ENCODE measurements around the gene ZIM2.
"Not testable (repeated sequence)": the region's sequence is repeated elsewhere in the genome, so short reads cannot be mapped to it uniquely, and the experiment has no call there.

The ZIM2 gene

DNA sequence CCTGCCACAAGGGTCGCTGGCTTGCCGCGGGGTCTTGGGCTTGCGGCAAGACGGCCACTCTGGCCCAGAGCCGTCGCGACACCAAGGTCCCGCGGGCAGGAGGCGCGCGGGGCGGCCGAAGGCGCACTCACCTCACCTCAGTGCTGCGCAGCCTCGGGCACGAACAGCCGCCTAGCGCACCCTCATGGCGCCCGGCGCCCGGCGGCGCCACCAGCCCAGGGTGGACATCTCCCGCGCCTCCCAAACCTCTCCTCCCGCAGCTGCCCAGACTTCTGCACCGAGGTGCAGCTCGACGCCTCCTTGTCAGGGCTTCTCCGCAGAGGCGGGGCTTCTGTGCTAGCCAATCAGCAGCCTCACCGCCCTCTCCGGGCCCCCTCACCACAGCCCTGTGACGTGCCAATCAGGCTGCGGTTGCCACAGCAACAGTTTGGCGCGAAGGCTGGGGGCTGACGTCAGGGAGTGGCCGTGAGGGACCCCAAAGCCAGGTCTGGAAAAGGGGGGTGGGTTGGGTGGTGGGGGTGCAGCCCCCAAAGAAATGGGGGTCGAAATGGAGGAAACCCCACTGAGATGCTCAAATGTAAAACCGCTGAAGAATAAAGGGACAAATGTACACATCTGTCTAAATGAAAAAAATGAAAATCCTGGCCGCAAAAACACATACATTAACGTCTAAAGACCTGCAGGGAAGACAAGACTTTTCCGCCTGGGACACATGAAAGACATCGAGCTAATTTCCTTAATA lies at the start of gene ZIM2, which contains the start of gene PEG3:
Gene ZIM2, minus strand, starts transcription at position 276 of the 742 bp plus-strand sequence. CDS start 16,449 bp downstream, outside the sequence.
Gene PEG3, minus strand, starts transcription at position 276 of the 742 bp plus-strand sequence. CDS start 16,071 bp downstream, outside the sequence.
- DNase-seq (ENCODE audit: low read depth in 2 of 2), result no peak

DNA sequence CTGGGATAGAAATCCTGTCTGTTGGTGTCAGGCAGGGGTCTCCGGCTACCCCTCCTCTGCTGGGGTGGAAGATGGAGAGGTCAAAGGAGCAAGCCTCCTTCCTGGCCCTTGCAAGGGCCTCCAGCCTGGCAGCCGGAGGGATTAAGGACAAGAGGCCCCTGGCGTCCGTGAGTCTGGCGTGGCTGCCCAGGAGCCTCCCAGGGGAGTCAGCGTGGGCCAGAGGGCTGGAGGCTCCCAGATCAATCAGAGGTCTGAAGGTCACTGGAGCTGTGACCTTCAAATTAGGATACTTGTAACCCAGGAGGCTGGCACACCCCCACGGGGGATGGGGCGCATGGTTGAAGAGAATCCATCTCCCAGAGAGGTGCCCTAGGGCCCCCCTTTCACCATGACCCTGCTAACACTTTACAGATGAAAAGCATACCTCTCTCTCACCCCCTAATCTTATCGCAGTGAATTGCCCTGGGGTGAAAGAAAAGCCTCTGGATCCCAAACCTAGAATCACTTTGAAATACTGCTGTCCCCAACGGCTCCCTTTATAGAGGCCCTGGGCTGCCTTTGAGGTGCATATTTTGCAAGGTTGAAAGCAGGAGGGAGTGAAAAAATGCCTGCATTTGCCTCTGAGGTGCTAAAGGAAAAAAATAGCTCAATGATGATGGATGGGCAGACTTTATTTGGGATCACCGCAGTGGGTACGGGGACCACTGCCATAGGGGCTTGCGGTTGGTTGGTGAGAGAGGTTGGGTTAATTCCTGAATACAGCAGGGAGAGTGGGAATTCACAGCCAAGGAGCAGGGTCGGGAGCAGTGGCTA lies 44.9 kb upstream of the ZIM2 start:
- no peak for DNase-seq (ENCODE audit: low read depth in 2 of 2)

GRCh38 chr19:56884441-56884840 lies 43.9 kb upstream of the ZIM2 start:
- DNase-seq (ENCODE audit: low read depth in 2 of 2), result no peak

DNA sequence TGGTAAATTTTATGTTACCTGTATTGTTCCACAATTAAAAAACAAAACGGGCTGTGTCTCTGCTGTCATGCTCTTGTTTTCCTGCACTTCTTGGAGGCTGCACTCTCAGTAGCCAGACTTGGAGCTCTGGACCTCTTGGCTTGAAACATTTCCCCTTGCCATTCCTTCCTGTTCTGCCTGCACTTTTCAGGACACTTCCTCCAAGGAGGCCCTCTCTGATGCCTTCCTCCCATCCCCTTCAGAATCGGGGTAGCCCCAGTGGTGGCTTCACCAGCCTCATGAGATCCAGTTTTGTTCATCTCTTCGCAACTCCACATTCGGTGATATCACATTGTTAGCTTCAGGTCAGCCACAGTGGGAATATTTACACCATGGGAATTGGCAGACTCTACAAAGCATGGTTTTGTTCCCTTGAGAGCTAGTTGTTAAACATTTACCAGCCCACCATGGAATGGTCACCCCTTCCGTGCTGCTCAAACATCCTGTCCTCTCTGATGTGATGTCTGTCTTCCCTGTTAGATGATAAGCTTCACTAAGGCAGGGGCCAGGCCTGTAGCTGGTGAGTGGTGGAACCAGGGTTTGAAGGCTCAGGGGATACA lies 40.2 kb upstream of the ZIM2 start:
- no peak for DNase-seq (ENCODE audit: low read depth in 2 of 2)

- DNase-seq (ENCODE audit: low read depth in 2 of 2), result no peak
These were observed 36.7 kb upstream of the ZIM2 start for GRCh38 chr19:56877069-56877715.

DNA sequence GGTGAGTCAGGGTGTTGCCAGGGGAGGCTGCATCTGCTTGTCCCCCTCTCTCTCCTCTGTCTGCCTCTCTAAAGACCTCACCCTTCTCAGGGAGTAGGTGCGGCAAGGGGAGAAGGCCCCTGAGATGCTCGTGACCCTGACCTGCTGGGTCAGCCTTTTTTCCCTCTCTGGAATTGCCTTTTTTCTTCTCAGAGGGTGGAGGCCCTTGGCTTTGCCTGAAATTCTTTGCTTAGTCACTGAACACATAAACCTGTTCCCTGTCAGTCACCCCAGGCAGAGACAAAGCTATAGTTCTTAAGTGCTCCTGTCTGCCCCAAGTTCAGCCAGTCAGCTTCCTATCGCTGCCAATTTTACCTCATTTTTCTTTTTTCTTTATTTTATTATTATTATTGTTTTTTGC lies 35.2 kb upstream of the ZIM2 start:
- no peak for DNase-seq (ENCODE audit: low read depth in 2 of 2)

DNA sequence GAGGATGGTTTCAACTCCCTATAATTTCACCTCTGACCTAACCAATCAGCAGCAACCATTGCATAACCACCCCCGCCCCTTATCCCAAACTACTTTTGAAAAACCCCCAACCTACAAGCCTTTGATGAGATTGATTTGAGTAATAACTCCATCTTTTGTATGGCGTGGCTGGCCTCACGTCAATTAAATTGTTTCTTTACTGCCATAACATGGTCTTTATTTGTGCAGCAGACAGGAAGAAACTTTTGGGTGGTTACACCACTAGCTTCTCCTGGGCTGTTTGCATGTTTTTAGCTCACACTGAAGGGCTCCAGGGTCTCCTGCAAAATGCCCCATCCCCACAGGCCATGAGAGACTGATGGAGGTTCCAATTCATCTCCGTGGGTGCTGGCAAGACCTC lies 34.0 kb upstream of the ZIM2 start:
- DNase-seq (ENCODE audit: low read depth in 2 of 2), result no peak

GRCh38 chr19:56873493-56873892 lies 33.0 kb upstream of the ZIM2 start:
- no peak for DNase-seq (ENCODE audit: low read depth in 2 of 2)

DNA sequence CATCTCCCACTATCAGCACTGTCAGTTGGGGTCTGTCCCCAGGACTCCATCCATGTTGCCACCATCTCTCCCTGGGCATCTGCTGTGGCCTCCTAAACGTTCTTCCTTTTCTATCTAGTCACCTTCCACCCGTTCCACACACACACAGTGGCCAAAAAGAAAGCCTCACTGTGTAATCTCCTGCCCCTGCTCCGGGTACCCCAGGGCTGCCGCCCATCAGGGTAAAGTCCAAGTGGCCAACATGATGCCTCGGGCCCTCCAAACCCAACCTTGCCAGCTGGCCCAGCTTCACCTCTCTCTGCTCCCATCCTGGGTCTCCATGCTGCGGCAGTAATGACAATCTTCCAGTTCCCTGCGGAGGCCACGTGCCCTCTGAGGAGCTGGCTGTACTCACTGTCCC lies 29.4 kb upstream of the ZIM2 start:
- DNase-seq (ENCODE audit: low read depth in 2 of 2), result no peak

GRCh38 chr19:56868446-56868845 lies 27.9 kb upstream of the ZIM2 start:
- no peak for DNase-seq (ENCODE audit: low read depth in 2 of 2)

DNA sequence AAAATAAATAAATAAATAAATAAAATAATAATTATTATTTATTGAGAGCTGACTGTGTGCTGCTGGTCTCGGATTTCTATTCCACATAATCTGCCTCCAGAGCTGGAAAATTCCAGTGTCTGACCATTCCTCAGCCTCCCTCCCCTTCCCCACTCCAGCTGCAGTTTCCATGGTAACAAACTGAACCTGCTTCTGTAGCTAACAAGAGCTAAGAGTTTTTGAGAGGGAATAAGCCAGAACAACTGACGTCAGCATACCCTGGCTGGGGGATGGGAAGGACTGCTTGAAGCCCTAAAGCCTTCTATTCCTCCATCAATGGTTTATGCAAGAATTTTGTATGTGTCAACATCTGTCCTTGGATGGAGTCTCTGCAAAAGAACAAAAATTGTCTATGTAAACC lies 26.0 kb upstream of the ZIM2 start:
- DNase-seq (ENCODE audit: low read depth in 2 of 2), result no peak

- DNase-seq (ENCODE audit: low read depth in 2 of 2), result no peak
These were observed 24.1 kb upstream of the ZIM2 start for GRCh38 chr19:56864443-56865125.

- no peak for DNase-seq (ENCODE audit: low read depth in 2 of 2)
These were observed 22.2 kb upstream of the ZIM2 start for GRCh38 chr19:56862741-56863140.

DNA sequence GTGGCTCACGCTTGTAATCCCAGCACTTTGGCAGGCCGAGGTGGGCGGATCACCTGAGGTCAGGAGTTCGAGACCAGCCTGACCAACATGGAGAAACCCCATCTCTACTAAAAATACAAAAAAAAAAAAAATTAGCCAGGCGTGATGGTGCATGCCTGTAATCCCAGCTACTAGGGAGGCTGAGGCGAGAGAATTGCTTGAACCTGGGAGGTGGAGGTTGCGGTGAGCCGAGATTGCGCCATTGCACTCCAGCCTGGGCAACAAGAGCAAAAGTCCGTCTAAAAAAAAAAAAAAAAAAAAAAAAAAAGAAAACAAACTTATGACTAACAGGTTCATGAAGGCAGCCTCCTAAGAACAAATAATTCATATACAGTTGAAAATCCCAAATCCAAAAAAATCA lies 19.9 kb upstream of the ZIM2 start:
- DNase-seq (ENCODE audit: low read depth in 2 of 2), result not testable (repeated sequence)

GRCh38 chr19:56858026-56858425 lies 17.5 kb upstream of the ZIM2 start:
- DNase-seq (ENCODE audit: low read depth in 2 of 2), result no peak

DNA sequence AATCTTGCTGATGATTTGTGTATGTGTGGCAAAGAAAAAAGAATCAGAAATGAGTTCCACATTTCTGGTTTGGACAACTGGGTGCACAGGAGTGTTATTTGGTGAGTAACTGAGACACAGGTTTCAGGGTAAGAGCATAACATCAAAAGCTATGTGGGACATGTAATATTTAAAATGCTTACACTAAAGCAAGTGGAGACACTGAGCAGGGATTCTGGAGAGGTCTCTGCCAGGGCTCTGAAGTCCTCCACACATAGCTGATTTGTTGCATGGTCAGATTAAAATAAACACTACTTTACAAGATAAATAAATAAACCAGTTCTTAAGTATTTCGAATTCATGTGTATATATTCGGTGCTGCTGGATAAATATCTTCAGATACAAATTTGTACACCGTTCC lies 16.3 kb upstream of the ZIM2 start:
- no peak for DNase-seq (ENCODE audit: low read depth in 2 of 2)

- not testable (repeated sequence) for DNase-seq (ENCODE audit: low read depth in 2 of 2)
These were observed 11.8 kb upstream of the ZIM2 start for GRCh38 chr19:56852361-56852760.

DNA sequence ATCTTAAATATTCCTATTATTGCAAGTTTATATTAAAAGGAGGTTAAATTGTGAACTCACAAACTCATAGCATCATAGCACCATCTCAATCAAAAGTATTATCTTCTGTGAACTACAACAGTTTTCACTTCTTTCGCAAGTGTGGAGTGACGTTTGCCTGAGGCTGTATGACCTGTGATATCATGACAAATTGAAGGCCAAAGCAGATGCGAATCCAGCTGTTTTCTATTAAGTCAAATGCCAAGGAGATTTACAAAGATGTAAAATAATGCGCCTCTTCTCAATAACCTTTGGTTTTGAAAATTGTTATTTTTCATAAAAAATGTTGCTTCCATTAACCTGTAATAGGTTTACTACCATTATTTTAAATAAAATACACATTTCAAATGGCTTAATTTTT lies 7.6 kb upstream of the ZIM2 start:
- DNase-seq (ENCODE audit: low read depth in 2 of 2), result no peak

GRCh38 chr19:56842412-56842811 lies 1.9 kb upstream of the ZIM2 start:
- no peak for DNase-seq (ENCODE audit: low read depth in 2 of 2)

GRCh38 chr19:56841193-56841543 lies 642 bp upstream of the ZIM2 start:
- no peak for DNase-seq (ENCODE audit: low read depth in 2 of 2)

DNA sequence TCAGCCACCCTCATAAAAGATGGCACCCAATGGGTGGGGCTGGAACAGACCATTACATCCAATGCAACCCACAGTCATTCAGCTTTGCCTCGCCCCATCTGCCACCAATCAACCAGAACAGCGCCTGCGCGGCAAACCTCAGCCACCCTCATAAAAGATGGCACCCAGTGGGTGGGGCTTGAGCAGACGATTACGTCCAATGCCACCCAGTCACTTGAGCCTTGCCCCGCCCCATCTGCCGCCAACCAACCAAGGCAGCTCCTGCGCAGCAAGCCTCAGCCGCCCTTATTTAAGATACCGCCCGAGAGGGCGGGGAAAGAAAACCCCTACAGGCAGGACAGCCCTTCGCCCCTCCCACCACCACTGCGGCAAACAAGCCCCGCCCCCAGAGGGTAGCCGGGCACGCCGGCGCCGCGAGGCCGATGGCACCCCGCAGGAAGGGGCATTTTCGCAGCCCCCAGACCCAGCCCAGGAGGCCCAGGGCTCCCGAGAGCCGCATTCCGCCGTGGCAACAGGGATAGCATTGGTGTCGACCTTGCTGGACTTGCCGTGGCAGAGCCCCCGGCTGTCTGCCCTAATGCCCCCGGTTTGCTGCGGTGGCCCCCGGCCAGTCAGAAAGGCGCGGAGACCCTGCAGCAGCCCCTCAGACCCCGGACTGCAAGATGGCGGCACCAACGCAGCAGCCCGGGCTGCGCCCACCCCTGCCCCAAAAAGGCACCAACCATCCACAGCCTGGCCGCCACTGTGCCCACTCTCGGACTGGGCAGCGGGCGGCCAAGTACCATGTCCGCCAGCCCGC lies 675 bp downstream of the ZIM2 start:
- DNase-seq (ENCODE audit: low read depth in 2 of 2), result no peak
